H1 (cell line): ENCODE results near the gene HS6ST1. TPM values are rescaled to one million over a fixed set of nuclear protein-coding genes. Genes with fewer than 3 reads are reported as not detected.

ENCODE experiments used
- CTCF ChIA-PET: fragments of 300-600 bp; sonication (Branson Sonifier 250); formaldehyde crosslinking; loops from one replicate; lab custom pipeline; 2021; ENCODE audit not compliant: partially characterized antibody; lab: Charles Lee
- POLR2A ChIA-PET: fragments of 300-600 bp; sonication (Branson Sonifier 250); formaldehyde crosslinking; loops from one replicate; lab custom pipeline; 2021; ENCODE audit warnings: inconsistent platforms; ENCODE audit not compliant: partially characterized antibody; lab: Charles Lee
- DNase-seq, 2 experiments: peaks; one replicate each; pipeline versions ENCODE4 v3.0.0 to v3.0.0-alpha.2; 2010 to 2022; ENCODE audit warnings: low spot score in 2 of 2, low read depth in 1 of 2, mixed read lengths in 1 of 2
- FAIRE-seq: peaks from 2 replicates; lab custom pipeline; 2011; peaks lifted over from hg19 to GRCh38; lab: Jason Lieb, UNC
- H2AFZ ChIP-seq: 2 replicates; pipeline ENCODE4 v1.8.1; 2012; ENCODE audit warnings: low read length, inconsistent platforms
- H2AK5ac ChIP-seq: 2 replicates; pipeline ENCODE4 v1.6.1; 2013; ENCODE audit warnings: low read depth, low read length
- H2BK120ac ChIP-seq: replicated peaks from 2 replicates; pipeline ENCODE3; 2013; ENCODE audit warnings: low read depth, low read length, inconsistent platforms
- H2BK12ac ChIP-seq: 2 replicates; pipeline ENCODE4 v1.6.1; 2013; ENCODE audit warnings: low read depth, low read length
- H2BK15ac ChIP-seq: 2 replicates; pipeline ENCODE4 v1.6.1; 2013; ENCODE audit warnings: low read length
- H2BK20ac ChIP-seq: 2 replicates; pipeline ENCODE4 v1.6.1; 2013; ENCODE audit warnings: low read length
- H2BK5ac ChIP-seq: 2 replicates; pipeline ENCODE4 v1.6.1; 2013; ENCODE audit warnings: low read depth, low read length
- H3K14ac ChIP-seq: 2 replicates; pipeline ENCODE4 v1.6.1; 2013; ENCODE audit warnings: inconsistent platforms; ENCODE audit not compliant: insufficient read length
- H3K18ac ChIP-seq: 2 replicates; pipeline ENCODE4 v1.6.1; 2013; ENCODE audit warnings: low read length; ENCODE audit errors: extremely low read depth
- H3K23ac ChIP-seq: 2 replicates; pipeline ENCODE4 v1.6.1; 2013; ENCODE audit warnings: inconsistent platforms; ENCODE audit not compliant: insufficient read length
- H3K23me2 ChIP-seq: 2 replicates; pipeline ENCODE4 v1.6.1; 2013; ENCODE audit warnings: low read depth, low read length
- H3K27ac ChIP-seq: 2 replicates; pipeline ENCODE4 v1.6.1; 2011; ENCODE audit warnings: low read depth, low read length, inconsistent platforms
- H3K27me3 ChIP-seq, 4 experiments: replicated peaks in 1 of 4; 1 replicate in 1 of 4; 2 replicates in 3 of 4; pipeline versions ENCODE4 v1.6.1 to v1.8.1; 2011 to 2013; ENCODE audit warnings: low read length in 3 of 4, mild to moderate bottlenecking in 3 of 4, inconsistent platforms in 2 of 4, mixed read lengths in 2 of 4, moderate library complexity in 1 of 4; ENCODE audit not compliant: control insufficient read depth in 3 of 4, insufficient read depth in 3 of 4; ENCODE audit errors: extremely low read depth in 1 of 4
- H3K36me3 ChIP-seq, 4 experiments: 2 replicates each; pipeline versions ENCODE4 v1.6.1 to v1.8.1; 2011 to 2013; ENCODE audit warnings: mild to moderate bottlenecking in 4 of 4, low read length in 3 of 4, moderate library complexity in 2 of 4, control low read depth in 1 of 4, inconsistent platforms in 1 of 4; ENCODE audit not compliant: insufficient read depth in 4 of 4, control insufficient read depth in 2 of 4
- H3K4ac ChIP-seq: replicated peaks from 2 replicates; pipeline ENCODE3; 2013; ENCODE audit warnings: low read length, low read depth, mixed read lengths, inconsistent platforms; ENCODE audit not compliant: insufficient read length
- H3K4me1 ChIP-seq, 4 experiments: replicated peaks in 1 of 4; 1 replicate in 1 of 4; 2 replicates in 3 of 4; pipeline versions ENCODE4 v1.6.1 to v1.8.1; 2011 to 2013; ENCODE audit warnings: low read length in 3 of 4, inconsistent platforms in 2 of 4, mixed read lengths in 1 of 4; ENCODE audit not compliant: insufficient read depth in 4 of 4, control insufficient read depth in 3 of 4
- H3K4me2 ChIP-seq, 2 experiments: 2 replicates each; pipeline versions ENCODE4 v1.6.1 to v1.8.1; 2011 to 2013; ENCODE audit warnings: low read depth in 2 of 2, low read length in 2 of 2, control low read depth in 1 of 2, inconsistent platforms in 1 of 2, mild to moderate bottlenecking in 1 of 2; ENCODE audit not compliant: insufficient read depth in 1 of 2
- H3K4me3 ChIP-seq, 4 experiments: fragments of 200-600, 300-600 bp in 1 of 4; sonication (generic), shearing (Covaris generic), sonication (Bioruptor Twin) in 1 of 4; 2 replicates each; pipeline versions ENCODE4 v1.5.1 to v1.8.1; 2011 to 2016; ENCODE audit warnings: low read length in 4 of 4, low read depth in 3 of 4, control low read depth in 2 of 4, inconsistent platforms in 2 of 4, mild to moderate bottlenecking in 2 of 4, mixed read lengths in 1 of 4, moderate library complexity in 1 of 4; ENCODE audit not compliant: insufficient read depth in 2 of 4; ENCODE audit errors: extremely low read depth in 1 of 4
- H3K56ac ChIP-seq: replicated peaks from 2 replicates; pipeline ENCODE3; 2013; ENCODE audit warnings: low read depth, mild to moderate bottlenecking, mixed read lengths, low read length, inconsistent platforms; ENCODE audit not compliant: insufficient read length
- H3K79me1 ChIP-seq: 2 replicates; pipeline ENCODE4 v1.6.1; 2013; ENCODE audit warnings: low read depth, low read length, control low read depth
- H3K79me2 ChIP-seq, 2 experiments: 2 replicates each; pipeline versions ENCODE4 v1.6.1 to v1.8.1; 2012 to 2013; ENCODE audit warnings: low read length in 2 of 2, mild to moderate bottlenecking in 2 of 2, inconsistent platforms in 1 of 2; ENCODE audit not compliant: insufficient read depth in 2 of 2, control insufficient read depth in 1 of 2
- H3K9ac ChIP-seq, 4 experiments: replicated peaks in 1 of 4; 1 replicate in 1 of 4; 2 replicates in 3 of 4; pipeline versions ENCODE4 v1.6.1 to v1.8.1; 2011 to 2013; ENCODE audit warnings: low read depth in 3 of 4, low read length in 3 of 4, control low read depth in 2 of 4, mild to moderate bottlenecking in 2 of 4, moderate library complexity in 2 of 4, inconsistent platforms in 1 of 4; ENCODE audit errors: extremely low read depth in 1 of 4
- H3K9me3 ChIP-seq, 2 experiments: 2 replicates each; pipeline versions ENCODE4 v1.6.1 to v1.8.1; 2012 to 2013; ENCODE audit warnings: mild to moderate bottlenecking in 2 of 2, moderate library complexity in 2 of 2, control low read depth in 1 of 2, inconsistent platforms in 1 of 2, low read depth in 1 of 2, low read length in 1 of 2, mixed read lengths in 1 of 2; ENCODE audit not compliant: insufficient read depth in 2 of 2
- H4K20me1 ChIP-seq, 2 experiments: replicated peaks in 1 of 2; 2 replicates each; pipeline versions ENCODE3 to v1.8.1; 2011 to 2013; ENCODE audit warnings: inconsistent platforms in 2 of 2, low read length in 2 of 2, mild to moderate bottlenecking in 1 of 2; ENCODE audit not compliant: insufficient read depth in 2 of 2, control insufficient read depth in 1 of 2
- H4K5ac ChIP-seq: 2 replicates; pipeline ENCODE4 v1.6.1; 2013; ENCODE audit warnings: low read length, low read depth, mixed read lengths, inconsistent platforms; ENCODE audit not compliant: insufficient read length
- H4K8ac ChIP-seq: 2 replicates; pipeline ENCODE4 v1.8.0; 2013; ENCODE audit warnings: mild to moderate bottlenecking, moderate library complexity, low read length, inconsistent platforms; ENCODE audit not compliant: insufficient read depth; ENCODE audit errors: extremely low read depth
- H4K91ac ChIP-seq: replicated peaks from 2 replicates; pipeline ENCODE3; 2013; ENCODE audit warnings: low read length, mixed read lengths, inconsistent platforms; ENCODE audit not compliant: insufficient read length
- ASH2L ChIP-seq: fragments of 200-600, 300-600 bp; sonication (generic); IDR thresholded peaks from one replicate; pipeline ENCODE4 v1.7.1; 2017; ENCODE audit warnings: low read length
- BCL11A ChIP-seq, 2 experiments: IDR thresholded peaks; one replicate each; pipeline ENCODE4 v1.6.1; 2011; ENCODE audit warnings: low read depth in 2 of 2, low read length in 2 of 2, mild to moderate bottlenecking in 2 of 2
- CEBPB ChIP-seq: IDR thresholded peaks from 2 replicates; pipeline ENCODE4 v1.6.1; 2012; ENCODE audit warnings: low read depth, low read length
- KDM1A ChIP-seq: fragments of 200-600, 300-600 bp; sonication (generic); IDR thresholded peaks from 2 replicates; pipeline ENCODE4 v1.7.1; 2016; ENCODE audit warnings: mild to moderate bottlenecking, low read length, borderline replicate concordance
- PHF8 ChIP-seq: fragments of 200-600 bp; sonication (generic); conservative IDR thresholded peaks from 2 replicates; pipeline ENCODE4 v1.7.1; 2012; ENCODE audit warnings: low read depth, mild to moderate bottlenecking, inconsistent platforms, low read length, moderate library complexity
- RNF2 ChIP-seq: fragments of 200-900, 300-1000 bp; sonication (generic); IDR thresholded peaks from 2 replicates; pipeline ENCODE4 v1.7.1; 2016; ENCODE audit warnings: borderline replicate concordance, low read depth, mild to moderate bottlenecking, antibody characterized with exemption, low read length; ENCODE audit not compliant: poor library complexity, severe bottlenecking; ENCODE audit errors: missing control alignments
- SAP30 ChIP-seq: fragments of 300-600 bp; sonication (generic); IDR thresholded peaks from 2 replicates; pipeline ENCODE4 v1.7.1; 2012; ENCODE audit warnings: low read length, moderate library complexity, mild to moderate bottlenecking, inconsistent platforms; ENCODE audit not compliant: insufficient read depth, insufficient replicate concordance
- SP4 ChIP-seq: IDR thresholded peaks from 2 replicates; pipeline ENCODE4 v1.6.1; 2012; ENCODE audit warnings: low read length, inconsistent platforms
- TBP ChIP-seq: IDR thresholded peaks from 2 replicates; pipeline ENCODE4 v1.6.1; 2011; ENCODE audit warnings: low read depth, low read length, improper control_type of control experiment
- WGBS, 2 experiments: shearing (Covaris generic) in 1 of 2; methylation state at CpG; one replicate each; pipeline versions ENCODE4 v1.1.6 to v1.1.7; 2013 to 2015; ENCODE audit warnings: low lambda C conversion rate in 2 of 2, mixed read lengths in 2 of 2, inconsistent platforms in 1 of 2, low coverage in 1 of 2, missing lambda C conversion rate in 1 of 2; ENCODE audit not compliant: insufficient replicate concordance in 2 of 2, insufficient coverage in 1 of 2, insufficient read length in 1 of 2; ENCODE audit errors: extremely low coverage in 1 of 2, missing lambda C conversion rate in 1 of 2; 5-methylcytosine and 5-hydroxymethylcytosine counted together
- polyA plus RNA-seq, 7 experiments: library from polyadenylated mRNA; depleted of rRNA in 3 of 7; stranded (reverse) in 5 of 7; unstranded in 2 of 7; fragments of >200 nt in 5 of 7; fragments of 200-250 nt in 2 of 7; gene quantifications; 1 replicate in 5 of 7; 2 replicates in 1 of 7; 4 replicates in 1 of 7; pipeline versions ENCODE4 v1.2.1 to v1.2.3, GENCODE V29; 2011 to 2013; ENCODE audit warnings: missing spikeins in 2 of 7, mixed read lengths in 2 of 7
- total RNA-seq: library from RNA; stranded (reverse); fragmentation: NEBNext Ultra II Directional; extraction: Animal tissue kit (Norgen Biotek cat#: 25700); gene quantifications from 2 replicates; pipeline ENCODE4 v1.2.1, GENCODE V29; 2021

The HS6ST1 gene
- total and polyA plus RNA-seq, 2 of the 8 experiments (the other 6 are each of a cell fraction or from before 2014, with no cell fraction given) = 37.4 to 74.6 TPM

GRCh38 chr2:128215897-128216642, 102.6 kb downstream of the HS6ST1 start:
- no peak overlapping the region for H2AFZ ChIP-seq

More at GRCh38 chr2:128215897-128216642, 102.6 kb downstream of the HS6ST1 start:
- POLR2A ChIA-PET = interaction anchor here (1.2 kb wide), 1 partner anchor 47 kb away, joined by 4 read pairs; no protein-coding TSS in a partner anchor
- no peak overlapping the region for H4K5ac ChIP-seq
- WGBS, 2 experiments = 87% methylated on average over 10 of the region's 10 CpGs; no CpG with 5 or more reads in 1 of the 2 experiments
- DNase-seq (no peak), FAIRE-seq (no peak)
- H3K23ac ChIP-seq = no peak overlapping the region
- H4K20me1 ChIP-seq = no peaks in the 10 kb centered on the region
- no peak overlapping the region for H3K18ac ChIP-seq
- no peaks in the 10 kb centered on the region for H3K36me3 ChIP-seq
- no peak overlapping the region for H3K9ac ChIP-seq
- H3K4me1 ChIP-seq = no peaks in the 10 kb centered on the region
- H3K9me3 ChIP-seq = no peaks in the 10 kb centered on the region
- H3K56ac ChIP-seq = no peak overlapping the region
- no peak overlapping the region for H2BK15ac ChIP-seq
- H4K91ac ChIP-seq = no peak overlapping the region
- no peak for TF ChIP-seq RNF2
- TF ChIP-seq BCL11A (IDR thresholded peaks at IDR 0.05; ENCODE audit: low read depth in 2 of 2, low read length in 2 of 2) = no peak
- no peak for TF ChIP-seq TBP
- no peak for TF ChIP-seq PHF8
- TF ChIP-seq SP4 = no peak
- no peak for TF ChIP-seq CEBPB
- TF ChIP-seq ASH2L = no peak
- no peak for TF ChIP-seq SAP30
- no peak for TF ChIP-seq KDM1A
- H3K14ac ChIP-seq = no peak overlapping the region
- no peak overlapping the region for H3K27ac ChIP-seq
- H3K79me1 ChIP-seq = no peaks in the 10 kb centered on the region
- no peak overlapping the region for H2BK5ac ChIP-seq
- H3K4ac ChIP-seq = no peak overlapping the region
- H2BK120ac ChIP-seq = no peak overlapping the region
- 0 out of 2 replicates have a peak overlapping the region, but pooled peaks have one; percentile 40 for H2AK5ac ChIP-seq
- H3K23me2 ChIP-seq = no peaks in the 10 kb centered on the region
- no peak overlapping the region for H2BK20ac ChIP-seq
- H4K8ac ChIP-seq = no peak overlapping the region
- H3K79me2 ChIP-seq = no peaks in the 10 kb centered on the region
- H3K4me2 ChIP-seq = no peak overlapping the region
- H2BK12ac ChIP-seq = no peak overlapping the region
- CTCF ChIA-PET = interaction anchor here (0.9 to 1.2 kb wide), 2 partner anchors 18 to 37 kb away, joined by 3 to 4 read pairs; no protein-coding TSS in a partner anchor
- H3K27me3 ChIP-seq = no peaks in the 10 kb centered on the region
- no peak overlapping the region for H3K4me3 ChIP-seq
